HG03558 (cell line): ENCODE results near the gene SDC1.

ENCODE experiments used
- ATAC-seq: cut with Tn5 transposase; IDR thresholded peaks from one replicate; pipeline ENCODE4 v1.9.1; 2021; ENCODE audit warnings: moderate number of reproducible peaks; ENCODE audit not compliant: unreplicated experiment; ENCODE audit errors: extremely low read depth

The SDC1 gene

DNA sequence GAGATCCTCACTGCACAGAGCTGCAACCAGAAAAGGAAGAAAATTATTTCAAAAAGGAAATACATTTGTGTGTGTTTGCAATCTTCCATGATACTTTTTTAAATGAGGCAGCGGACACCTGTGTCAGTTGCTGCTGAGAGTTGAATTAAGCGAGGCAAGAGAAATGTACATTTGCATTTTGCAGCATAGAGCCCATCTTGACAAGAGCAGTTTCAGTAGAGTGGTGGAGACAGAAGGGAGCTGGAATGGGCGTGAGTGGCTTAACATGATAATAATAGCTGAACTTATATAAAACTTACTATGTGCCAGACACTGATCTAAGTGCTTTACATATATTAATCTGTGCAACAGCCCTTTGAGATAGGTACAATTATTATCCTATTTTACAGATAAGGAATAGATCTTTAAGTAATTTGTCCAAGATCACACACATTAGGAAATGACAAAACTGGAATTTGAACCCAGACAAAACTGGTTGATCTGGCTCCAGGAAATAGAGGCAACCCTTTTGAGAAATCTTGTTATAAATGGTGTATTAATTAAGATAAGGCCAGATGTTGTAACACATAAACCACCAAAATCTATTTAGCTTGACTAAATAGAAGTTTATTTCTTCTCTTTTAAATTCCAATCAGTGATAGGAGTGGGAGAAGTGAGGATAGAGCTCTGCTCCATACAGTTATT lies 68.7 kb downstream of the SDC1 start:
- no peak for ATAC-seq

- no peak for ATAC-seq
These were observed 71.6 kb downstream of the SDC1 start for GRCh38 chr2:20153131-20153851.

GRCh38 chr2:20150806-20151571 lies 73.9 kb downstream of the SDC1 start:
- ATAC-seq = no peak
